DMS53 treated with DMSO at 0.1 percent for 48 hours (cell line): ENCODE measurements around the gene PHACTR3.

ENCODE experiments used
- DNase-seq: peaks from one replicate; lab custom pipeline; 2025; ENCODE audit not compliant: unreplicated experiment; lab: John Stamatoyannopoulos, UW

The PHACTR3 gene

GRCh38 chr20:59895908-59896307 is 291.6 kb downstream of the PHACTR3 start:
- DNase-seq, result no peak
